Glutamatergic neuron (in vitro differentiated cells): Measurements from ENCODE around the gene ST6GALNAC3. TPM values are rescaled to one million over a fixed set of nuclear protein-coding genes. Genes with fewer than 3 reads are reported as not detected.
"Not testable (repeated sequence)": the region's sequence is repeated elsewhere in the genome, so short reads cannot be mapped to it uniquely, and the experiment has no call there.

ENCODE experiments used
- DNase-seq: peaks from one replicate; pipeline ENCODE4 v3.0.0; 2022
- H3K27ac Mint-ChIP-seq: one replicate; pipeline ENCODE4 v1.8.0; 2020; ENCODE audit warnings: mild to moderate bottlenecking, mixed read lengths, inconsistent platforms; ENCODE audit not compliant: unreplicated experiment
- H3K27me3 Mint-ChIP-seq: one replicate; pipeline ENCODE4 v1.8.0; 2020; ENCODE audit warnings: mild to moderate bottlenecking, moderate library complexity, mixed read lengths, inconsistent platforms; ENCODE audit not compliant: unreplicated experiment
- H3K36me3 Mint-ChIP-seq: one replicate; pipeline ENCODE4 v1.8.0; 2020; ENCODE audit warnings: mild to moderate bottlenecking, mixed read lengths, inconsistent platforms; ENCODE audit not compliant: unreplicated experiment
- H3K4me1 Mint-ChIP-seq: one replicate; pipeline ENCODE4 v1.8.0; 2020; ENCODE audit warnings: mild to moderate bottlenecking, low read depth, mixed read lengths, inconsistent platforms; ENCODE audit not compliant: unreplicated experiment
- H3K4me3 Mint-ChIP-seq: one replicate; pipeline ENCODE4 v1.8.0; 2020; ENCODE audit warnings: mild to moderate bottlenecking, mixed read lengths, inconsistent platforms; ENCODE audit not compliant: unreplicated experiment
- H3K9me3 Mint-ChIP-seq: one replicate; pipeline ENCODE4 v1.8.0; 2020; ENCODE audit warnings: mild to moderate bottlenecking, moderate library complexity, mixed read lengths, inconsistent platforms; ENCODE audit not compliant: unreplicated experiment
- total RNA-seq: library from RNA; stranded (reverse); fragmentation: NEBNext Ultra II Directional; extraction: Animal tissue kit (Norgen Biotek cat#: 25700); gene quantifications from one replicate; pipeline ENCODE4 v1.2.1, GENCODE V29; 2021; ENCODE audit not compliant: unreplicated experiment
- TF ChIP-seq, protein P1 (sequence below): fragments of 200-600 bp; sonication (generic); IDR thresholded peaks from one replicate; pipeline ENCODE4 v1.5.0; 2021; ENCODE audit not compliant: partially characterized antibody, unreplicated experiment

ST6GALNAC3 gene
- total RNA-seq, 1 donor from 2014 or later = 6.5 TPM

DNA sequence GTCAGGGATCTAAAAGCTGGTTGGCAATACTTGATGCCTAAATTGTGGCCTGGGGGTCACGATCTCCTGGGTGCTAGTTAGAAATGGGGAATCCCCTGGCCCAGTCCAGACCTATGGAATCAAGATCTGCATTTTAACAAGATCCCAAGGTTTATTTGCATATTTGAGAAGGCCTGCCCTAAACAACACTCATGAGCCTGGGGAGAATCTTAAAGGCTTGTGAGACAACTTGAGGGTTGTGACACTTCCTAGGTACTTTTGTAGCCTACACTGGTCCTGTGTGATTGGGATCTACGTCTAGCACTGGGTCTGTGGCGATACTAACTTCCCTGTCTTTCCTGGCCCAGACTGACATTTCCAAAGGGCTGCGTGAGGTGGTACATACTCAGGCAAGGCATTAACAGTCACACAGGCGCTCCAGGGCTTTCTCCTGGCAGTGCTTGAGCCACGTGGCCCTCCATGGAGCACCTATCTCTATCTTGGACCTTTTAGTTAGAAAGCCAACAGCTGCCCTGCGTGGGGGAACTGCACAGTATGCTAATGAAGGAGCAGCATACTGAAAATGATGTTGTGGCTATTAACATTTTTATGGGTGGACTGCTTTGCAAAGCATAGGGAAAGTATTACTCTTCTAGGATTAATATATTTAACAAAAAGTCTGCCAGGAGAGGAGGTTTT is 263.1 kb downstream of the ST6GALNAC3 start:
- TF ChIP-seq, protein P1, sequence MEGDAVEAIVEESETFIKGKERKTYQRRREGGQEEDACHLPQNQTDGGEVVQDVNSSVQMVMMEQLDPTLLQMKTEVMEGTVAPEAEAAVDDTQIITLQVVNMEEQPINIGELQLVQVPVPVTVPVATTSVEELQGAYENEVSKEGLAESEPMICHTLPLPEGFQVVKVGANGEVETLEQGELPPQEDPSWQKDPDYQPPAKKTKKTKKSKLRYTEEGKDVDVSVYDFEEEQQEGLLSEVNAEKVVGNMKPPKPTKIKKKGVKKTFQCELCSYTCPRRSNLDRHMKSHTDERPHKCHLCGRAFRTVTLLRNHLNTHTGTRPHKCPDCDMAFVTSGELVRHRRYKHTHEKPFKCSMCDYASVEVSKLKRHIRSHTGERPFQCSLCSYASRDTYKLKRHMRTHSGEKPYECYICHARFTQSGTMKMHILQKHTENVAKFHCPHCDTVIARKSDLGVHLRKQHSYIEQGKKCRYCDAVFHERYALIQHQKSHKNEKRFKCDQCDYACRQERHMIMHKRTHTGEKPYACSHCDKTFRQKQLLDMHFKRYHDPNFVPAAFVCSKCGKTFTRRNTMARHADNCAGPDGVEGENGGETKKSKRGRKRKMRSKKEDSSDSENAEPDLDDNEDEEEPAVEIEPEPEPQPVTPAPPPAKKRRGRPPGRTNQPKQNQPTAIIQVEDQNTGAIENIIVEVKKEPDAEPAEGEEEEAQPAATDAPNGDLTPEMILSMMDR = no peak
- DNase-seq = no peak
- peaks cover 4% of the 10 kb centered on the region for H3K4me1 Mint-ChIP-seq
- no peaks in the 10 kb centered on the region for H3K36me3 Mint-ChIP-seq
- no peaks in the 10 kb centered on the region for H3K27me3 Mint-ChIP-seq
- no peak overlapping the region for H3K4me3 Mint-ChIP-seq
- no peaks in the 10 kb centered on the region for H3K9me3 Mint-ChIP-seq
- no peak overlapping the region for H3K27ac Mint-ChIP-seq

DNA sequence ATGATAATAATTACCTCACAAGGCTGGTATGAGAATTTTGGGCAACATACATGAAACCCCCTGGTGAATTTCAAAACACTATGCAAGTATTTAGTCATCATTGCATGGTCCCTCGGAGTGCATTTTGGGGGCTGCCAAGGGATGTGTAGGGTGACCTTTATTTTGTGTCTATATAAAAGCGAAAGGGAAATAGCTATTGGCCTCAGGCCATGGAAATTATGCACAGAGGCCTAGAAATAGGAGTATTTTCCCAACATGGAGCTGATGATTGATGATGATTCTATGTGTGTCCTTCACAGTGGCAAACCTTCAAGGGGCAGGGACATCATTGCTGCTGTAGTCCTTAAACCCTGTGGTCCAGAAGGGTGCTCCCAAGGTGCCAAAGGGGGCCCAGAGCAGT is 265.5 kb downstream of the ST6GALNAC3 start:
- Mint-ChIP-seq H3K27ac (no peak overlapping the region), H3K36me3 (no peaks in the 10 kb centered on the region), H3K4me1 (peaks cover 4% of the 10 kb centered on the region), H3K9me3 (no peaks in the 10 kb centered on the region), H3K27me3 (no peaks in the 10 kb centered on the region), H3K4me3 (no peak overlapping the region)
- TF ChIP-seq, protein P1 = no peak
- DNase-seq = no peak

DNA sequence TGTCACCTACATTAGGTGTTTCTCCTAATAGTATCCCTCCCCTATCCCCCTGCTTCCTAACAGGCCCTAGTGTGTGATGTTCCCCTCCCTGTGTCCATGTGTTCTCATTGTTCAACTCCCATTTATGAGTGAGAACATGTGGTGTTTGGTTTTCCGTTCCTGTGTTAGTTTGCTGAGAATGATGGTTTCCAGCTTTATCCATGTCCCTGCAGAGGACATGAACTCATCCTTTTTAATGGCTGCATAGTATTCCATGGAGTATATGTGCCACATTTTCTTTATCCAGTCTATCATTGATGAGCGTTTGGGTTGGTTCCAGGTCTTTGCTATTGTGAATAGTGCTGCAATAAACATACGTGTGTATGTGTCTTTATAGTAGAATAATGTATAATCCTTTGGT is 267.3 kb downstream of the ST6GALNAC3 start:
- not testable (repeated sequence) for H3K9me3 Mint-ChIP-seq, H3K27me3 Mint-ChIP-seq, DNase-seq

DNA sequence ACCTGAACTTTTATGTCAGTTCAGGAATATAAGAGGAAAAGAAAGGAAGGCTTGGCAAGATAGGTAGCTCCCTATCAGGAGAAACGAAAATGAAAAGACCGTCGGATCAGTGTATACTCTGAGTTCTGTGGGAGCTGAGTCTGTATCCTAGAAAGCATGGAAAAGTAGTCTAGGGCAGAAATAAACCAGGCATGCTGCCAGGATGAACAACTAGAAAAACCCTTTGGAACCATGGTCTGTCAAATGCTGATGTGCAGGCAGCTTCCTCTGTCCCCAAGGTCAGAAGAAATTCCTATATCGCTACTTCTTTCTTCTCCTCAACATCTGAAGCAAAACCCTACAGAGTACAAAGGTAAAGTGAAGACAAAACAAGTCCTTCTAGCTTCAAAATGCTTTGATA is 268.8 kb downstream of the ST6GALNAC3 start:
- Mint-ChIP-seq H3K27me3 (no peaks in the 10 kb centered on the region), H3K36me3 (no peaks in the 10 kb centered on the region), H3K4me3 (no peak overlapping the region), H3K9me3 (peaks cover 3% of the 10 kb centered on the region), H3K4me1 (no peaks in the 10 kb centered on the region), H3K27ac (no peak overlapping the region)
- TF ChIP-seq, protein P1 = no peak
- no peak for DNase-seq

More for the DNA sequence above, 267.3 kb downstream of the ST6GALNAC3 start:
- H3K27ac Mint-ChIP-seq, H3K36me3 Mint-ChIP-seq, H3K4me3 Mint-ChIP-seq, H3K4me1 Mint-ChIP-seq: not testable (repeated sequence)

DNA sequence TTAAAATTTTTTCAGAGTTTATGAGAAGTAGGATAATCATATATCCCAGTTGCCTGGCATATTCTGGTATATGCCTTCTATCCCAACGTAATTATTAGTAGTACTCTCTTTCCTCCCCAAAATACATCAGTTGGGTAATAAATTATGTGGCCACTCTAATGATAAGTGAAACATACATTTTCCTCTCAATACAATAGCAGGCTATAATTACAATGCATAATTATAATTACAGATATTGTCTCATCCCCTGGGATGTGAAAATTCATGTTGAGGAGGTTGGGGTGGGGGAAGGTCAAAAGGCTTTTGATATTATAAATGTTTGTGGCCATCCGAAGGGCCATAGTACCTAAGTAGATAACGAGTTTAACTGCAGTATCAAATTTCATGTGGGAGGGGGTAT is 277.1 kb downstream of the ST6GALNAC3 start:
- no peaks in the 10 kb centered on the region for H3K27me3 Mint-ChIP-seq
- H3K4me1 Mint-ChIP-seq = peaks cover 17% of the 10 kb centered on the region
- TF ChIP-seq, protein P1 = no peak
- peaks cover 8% of the 10 kb centered on the region for H3K36me3 Mint-ChIP-seq
- no peaks in the 10 kb centered on the region for H3K9me3 Mint-ChIP-seq
- H3K4me3 Mint-ChIP-seq = no peak overlapping the region
- no peak overlapping the region for H3K27ac Mint-ChIP-seq
- DNase-seq = no peak
